ENCODE measurements around the gene MREG.
A peak's percentile ranks its signal among the peaks of the same experiment; 100 is the strongest.

The MREG gene

DNA sequence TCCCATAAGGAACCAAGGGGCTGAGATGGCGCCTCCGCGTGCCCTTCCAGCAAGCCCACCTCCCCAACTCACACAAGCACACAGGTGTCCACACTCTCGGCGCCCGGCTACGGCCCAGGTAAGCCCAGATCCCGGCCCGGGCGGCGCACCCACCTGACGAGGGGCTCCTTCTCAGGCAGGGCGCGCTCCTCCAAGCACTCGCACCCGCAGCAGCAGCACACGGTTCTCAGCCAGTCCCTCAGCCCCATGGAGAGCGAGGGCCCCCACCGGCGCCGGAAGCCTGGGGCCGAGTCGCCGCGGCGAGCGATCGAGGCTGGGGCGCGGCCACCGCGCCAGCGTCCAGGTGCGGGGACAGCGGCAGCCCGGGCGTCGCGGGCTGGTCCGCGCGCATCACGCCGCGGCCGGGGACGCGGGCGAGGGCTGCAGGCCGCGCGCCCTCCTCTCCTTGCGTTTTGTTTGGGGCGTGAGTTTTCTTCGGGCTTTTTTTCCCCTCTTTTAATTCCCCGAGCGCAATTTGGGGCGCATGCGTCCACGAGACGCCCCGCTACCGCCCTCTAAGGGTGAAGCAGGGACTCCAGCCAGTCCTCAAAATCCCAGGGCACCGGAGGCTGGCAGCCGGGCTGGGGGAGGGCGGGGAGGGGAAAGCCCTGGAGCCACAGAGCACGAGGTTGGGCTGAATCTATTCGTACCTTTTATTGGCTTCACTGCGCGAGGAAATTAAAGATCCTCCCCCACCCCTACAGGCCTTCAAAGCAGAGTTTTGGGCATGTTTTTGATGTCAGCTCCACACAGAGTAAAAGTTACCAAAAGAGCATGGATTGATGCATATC, at the start of gene MREG:
Gene MREG (minus strand): TSS at position 472 of the 830 bp plus-strand sequence. CDS start 224 bp downstream, at position 248.
- H3K36me3 Mint-ChIP-seq (ENCODE audit: low read depth): peaks cover 6% of the 10 kb centered on the region
- no peaks in the 10 kb centered on the region for H3K27me3 Mint-ChIP-seq (ENCODE audit: low read depth)
- H3K27ac Mint-ChIP-seq: peak within 1 kb of the TSS; percentile 67
- peak within 1 kb of the TSS; percentile 92 for H3K4me3 Mint-ChIP-seq
- H3K4me1 Mint-ChIP-seq (ENCODE audit: low read depth): peaks cover 48% of the 10 kb centered on the region
- peak; percentile 79 for DNase-seq (ENCODE audit: low spot score)
- no peaks in the 10 kb centered on the region for H3K9me3 Mint-ChIP-seq

DNA sequence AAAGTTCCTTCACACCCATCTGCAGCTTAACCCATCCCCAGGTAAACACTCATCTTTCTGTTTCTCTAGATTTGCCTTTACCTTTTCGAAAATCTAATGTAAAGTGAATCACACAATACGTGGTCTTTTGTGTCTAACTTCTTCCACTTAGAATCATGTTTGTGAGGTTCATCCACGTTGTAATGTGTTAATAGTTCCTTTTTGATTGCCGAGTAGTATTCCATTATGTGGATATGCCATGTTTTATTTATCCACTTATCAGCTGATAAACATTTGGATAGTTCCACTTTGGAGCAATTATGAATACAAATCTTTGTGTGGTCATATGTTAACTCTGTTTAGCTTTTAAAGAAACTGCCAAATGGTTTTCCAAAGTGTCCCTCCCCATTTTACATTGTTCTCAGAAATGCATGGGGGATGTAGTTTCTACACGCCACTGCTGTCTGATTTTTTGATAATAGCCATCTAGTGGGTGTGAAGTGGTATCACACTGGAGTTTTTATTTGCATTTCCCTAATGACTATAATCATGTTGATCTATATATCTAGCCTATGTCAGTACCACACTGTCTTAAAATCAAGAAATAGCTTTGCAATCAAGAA, 46.0 kb upstream of the MREG start:
- no peak for DNase-seq (ENCODE audit: low spot score)
- H3K4me3 Mint-ChIP-seq: peak overlapping the region; percentile 12
- no peaks in the 10 kb centered on the region for H3K27me3 Mint-ChIP-seq (ENCODE audit: low read depth)
- peak overlapping the region; percentile 41 for H3K27ac Mint-ChIP-seq
- peaks cover 37% of the 10 kb centered on the region for H3K36me3 Mint-ChIP-seq (ENCODE audit: low read depth)
- H3K9me3 Mint-ChIP-seq: no peaks in the 10 kb centered on the region
- peaks cover 34% of the 10 kb centered on the region for H3K4me1 Mint-ChIP-seq (ENCODE audit: low read depth)

GRCh38 chr2:216057688-216058193, 44.4 kb upstream of the MREG start:
- DNase-seq (ENCODE audit: low spot score): peak; percentile 40
- Mint-ChIP-seq H3K36me3 (ENCODE audit: low read depth) (peaks cover 37% of the 10 kb centered on the region), H3K4me3 (peak overlapping the region; percentile 81)

DNA sequence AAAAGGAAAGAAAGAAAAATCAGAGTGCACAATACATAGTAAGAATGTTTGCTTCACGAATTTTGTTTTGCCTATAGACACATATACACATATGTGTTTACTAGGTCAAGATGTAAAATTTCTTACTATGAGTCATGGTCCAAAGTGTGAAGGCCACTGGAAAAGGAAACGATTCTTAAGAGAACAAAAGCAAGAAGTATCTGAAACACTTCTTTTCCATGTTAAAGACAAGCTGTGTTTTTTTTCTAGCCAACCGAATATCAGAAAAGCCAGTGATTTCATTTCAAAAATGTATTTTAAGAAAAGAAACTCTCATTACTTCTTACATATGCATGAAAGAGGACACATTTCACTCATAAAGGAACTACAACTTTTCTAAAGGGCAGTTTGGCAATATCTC, 43.4 kb upstream of the MREG start:
- no peaks in the 10 kb centered on the region for H3K9me3 Mint-ChIP-seq
- H3K27ac Mint-ChIP-seq: peak overlapping the region; percentile 41
- H3K4me3 Mint-ChIP-seq: no peak overlapping the region
- no peak for DNase-seq (ENCODE audit: low spot score)
- no peaks in the 10 kb centered on the region for H3K27me3 Mint-ChIP-seq (ENCODE audit: low read depth)
- peaks cover 34% of the 10 kb centered on the region for H3K36me3 Mint-ChIP-seq (ENCODE audit: low read depth)
- peaks cover 34% of the 10 kb centered on the region for H3K4me1 Mint-ChIP-seq (ENCODE audit: low read depth)

More at GRCh38 chr2:216057688-216058193, 44.4 kb upstream of the MREG start:
- H3K9me3 Mint-ChIP-seq: no peaks in the 10 kb centered on the region
- H3K27me3 Mint-ChIP-seq (ENCODE audit: low read depth): no peaks in the 10 kb centered on the region
- peak overlapping the region; percentile 90 for H3K27ac Mint-ChIP-seq
- H3K4me1 Mint-ChIP-seq (ENCODE audit: low read depth): peaks cover 34% of the 10 kb centered on the region

GRCh38 chr2:216055680-216056079, 42.3 kb upstream of the MREG start:
- Mint-ChIP-seq H3K9me3 (no peaks in the 10 kb centered on the region), H3K4me3 (no peak overlapping the region), H3K27me3 (ENCODE audit: low read depth) (no peaks in the 10 kb centered on the region), H3K36me3 (ENCODE audit: low read depth) (peaks cover 32% of the 10 kb centered on the region), H3K4me1 (ENCODE audit: low read depth) (peaks cover 34% of the 10 kb centered on the region), H3K27ac (peak overlapping the region; percentile 31)
- no peak for DNase-seq (ENCODE audit: low spot score)

DNA sequence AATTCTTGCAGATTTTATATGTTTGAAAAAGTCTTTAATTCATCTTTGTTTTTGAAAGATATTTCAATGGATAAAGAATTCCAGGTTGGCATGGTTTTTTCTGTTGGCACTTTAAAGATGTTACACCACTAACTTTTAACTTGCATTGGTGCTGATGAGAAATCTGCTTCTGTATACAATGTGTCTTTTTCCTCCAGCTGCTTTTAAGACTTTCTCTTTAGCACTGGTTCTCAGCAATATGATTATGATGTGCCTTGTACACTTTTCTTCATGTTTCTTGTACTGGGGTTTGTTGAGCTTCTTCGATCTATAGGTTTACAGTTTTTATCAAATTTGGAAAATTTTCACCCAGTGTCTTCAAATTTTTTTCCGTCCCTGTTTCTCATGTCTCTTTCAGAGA, 39.1 kb upstream of the MREG start:
- no peak overlapping the region for H3K27ac Mint-ChIP-seq
- H3K36me3 Mint-ChIP-seq (ENCODE audit: low read depth): peaks cover 28% of the 10 kb centered on the region
- no peaks in the 10 kb centered on the region for H3K9me3 Mint-ChIP-seq
- DNase-seq (ENCODE audit: low spot score): no peak
- H3K4me1 Mint-ChIP-seq (ENCODE audit: low read depth): peaks cover 19% of the 10 kb centered on the region
- H3K27me3 Mint-ChIP-seq (ENCODE audit: low read depth): no peaks in the 10 kb centered on the region
- H3K4me3 Mint-ChIP-seq: no peak overlapping the region

DNA sequence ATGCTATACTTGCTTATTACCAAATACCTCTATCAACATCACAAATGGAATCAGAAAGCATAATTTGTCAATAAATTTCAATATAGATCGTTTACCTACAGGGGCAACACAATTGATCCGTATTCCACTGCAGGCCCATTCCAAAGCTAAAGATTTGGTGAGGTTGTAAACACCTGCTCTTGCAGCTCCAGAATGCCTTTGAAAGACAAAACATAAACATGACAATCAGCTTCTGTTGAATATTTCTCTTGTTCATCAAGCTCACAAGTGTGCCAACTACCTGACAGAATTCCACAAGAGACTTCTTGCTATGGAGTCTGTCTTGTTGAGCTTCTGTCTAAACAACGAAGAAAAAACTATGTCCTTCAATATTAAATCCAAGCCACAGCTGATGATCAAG, 38.0 kb upstream of the MREG start:
- Mint-ChIP-seq H3K4me3 (no peak overlapping the region), H3K27ac (no peak overlapping the region), H3K36me3 (ENCODE audit: low read depth) (peaks cover 28% of the 10 kb centered on the region), H3K4me1 (ENCODE audit: low read depth) (peaks cover 9% of the 10 kb centered on the region), H3K27me3 (ENCODE audit: low read depth) (no peaks in the 10 kb centered on the region), H3K9me3 (no peaks in the 10 kb centered on the region)
- DNase-seq (ENCODE audit: low spot score): no peak

DNA sequence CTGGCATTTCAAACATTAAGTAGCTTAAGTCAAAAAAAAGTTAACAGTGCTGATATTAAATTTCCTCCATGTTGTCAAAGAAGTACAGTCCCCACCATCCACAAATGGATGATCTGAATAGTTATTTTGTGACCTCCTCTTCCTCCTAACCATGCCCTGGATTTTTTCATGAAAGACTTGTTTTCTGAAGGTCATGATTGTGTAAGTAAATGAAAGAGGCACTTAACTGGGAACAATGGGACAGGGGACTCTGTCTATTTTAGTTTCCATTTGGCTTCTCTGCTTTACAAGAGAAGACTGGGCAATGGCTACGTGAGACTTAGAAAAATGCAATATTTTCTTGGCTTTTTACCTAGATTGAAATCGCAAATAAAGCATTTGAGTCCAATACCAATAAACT, 36.1 kb upstream of the MREG start:
- H3K27me3 Mint-ChIP-seq (ENCODE audit: low read depth): no peaks in the 10 kb centered on the region
- no peak overlapping the region for H3K27ac Mint-ChIP-seq
- H3K4me3 Mint-ChIP-seq: no peak overlapping the region
- no peaks in the 10 kb centered on the region for H3K9me3 Mint-ChIP-seq
- DNase-seq (ENCODE audit: low spot score): no peak
- peaks cover 19% of the 10 kb centered on the region for H3K36me3 Mint-ChIP-seq (ENCODE audit: low read depth)
- H3K4me1 Mint-ChIP-seq (ENCODE audit: low read depth): peaks cover 6% of the 10 kb centered on the region

- H3K4me3 Mint-ChIP-seq: no peak overlapping the region
- DNase-seq (ENCODE audit: low spot score): no peak
- no peak overlapping the region for H3K27ac Mint-ChIP-seq
- peaks cover 6% of the 10 kb centered on the region for H3K4me1 Mint-ChIP-seq (ENCODE audit: low read depth)
- H3K36me3 Mint-ChIP-seq (ENCODE audit: low read depth): peaks cover 32% of the 10 kb centered on the region
- no peaks in the 10 kb centered on the region for H3K27me3 Mint-ChIP-seq (ENCODE audit: low read depth)
- no peaks in the 10 kb centered on the region for H3K9me3 Mint-ChIP-seq
Measured at GRCh38 chr2:216047397-216047796, 34.0 kb upstream of the MREG start.

DNA sequence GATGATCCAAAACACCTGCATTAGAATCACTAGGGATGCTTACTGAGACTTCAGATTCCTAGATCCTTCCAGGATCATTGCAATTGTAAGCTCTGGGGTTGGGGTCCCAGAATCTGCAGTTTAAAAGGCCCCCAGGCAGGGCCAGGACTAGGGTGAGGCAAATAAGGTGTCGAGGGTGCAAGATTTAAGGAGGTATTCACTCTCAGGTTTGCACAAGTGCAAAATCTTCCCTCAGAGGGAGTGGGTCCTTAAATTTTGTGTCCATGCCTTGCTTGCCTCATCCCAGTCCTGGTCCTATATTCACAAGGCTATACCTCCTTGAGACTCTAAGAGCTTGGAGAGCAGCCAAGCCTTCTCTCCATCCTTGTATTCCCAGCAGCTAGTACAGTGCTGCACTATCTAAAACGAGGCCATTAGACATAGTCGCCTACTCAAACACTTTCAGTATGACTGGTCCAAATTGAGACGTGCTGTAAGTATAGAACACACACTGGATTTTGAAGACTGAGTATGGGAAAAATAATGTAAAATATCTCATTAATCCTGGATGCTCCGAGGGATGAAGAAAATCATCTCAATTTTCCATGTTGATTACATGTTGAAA, 31.6 kb upstream of the MREG start:
- DNase-seq (ENCODE audit: low spot score): no peak
- no peak overlapping the region for H3K4me3 Mint-ChIP-seq
- no peaks in the 10 kb centered on the region for H3K27me3 Mint-ChIP-seq (ENCODE audit: low read depth)
- no peak overlapping the region for H3K27ac Mint-ChIP-seq
- peaks cover 26% of the 10 kb centered on the region for H3K36me3 Mint-ChIP-seq (ENCODE audit: low read depth)
- H3K9me3 Mint-ChIP-seq: no peaks in the 10 kb centered on the region
- peaks cover 6% of the 10 kb centered on the region for H3K4me1 Mint-ChIP-seq (ENCODE audit: low read depth)

DNA sequence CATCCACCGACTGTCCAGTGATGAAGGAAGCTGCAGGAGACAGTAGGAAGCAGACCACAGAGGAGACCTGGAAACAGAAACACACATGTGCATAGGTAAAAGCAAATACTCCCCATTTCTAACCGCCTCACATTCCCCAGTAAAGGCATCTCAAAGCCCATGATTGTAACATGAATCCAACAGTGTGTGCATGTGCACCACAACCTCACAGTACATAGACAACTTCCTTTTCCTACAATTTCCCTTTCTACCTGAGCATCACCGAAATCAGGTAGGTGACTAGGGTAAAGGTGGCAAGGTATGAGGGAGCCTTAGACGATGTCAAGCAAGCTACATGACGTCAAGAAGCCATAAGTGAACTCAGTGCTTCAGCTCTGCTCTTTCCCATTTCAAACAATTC, 30.6 kb upstream of the MREG start:
- no peak overlapping the region for H3K27ac Mint-ChIP-seq
- DNase-seq (ENCODE audit: low spot score): no peak
- peaks cover 6% of the 10 kb centered on the region for H3K4me1 Mint-ChIP-seq (ENCODE audit: low read depth)
- no peaks in the 10 kb centered on the region for H3K27me3 Mint-ChIP-seq (ENCODE audit: low read depth)
- peaks cover 24% of the 10 kb centered on the region for H3K36me3 Mint-ChIP-seq (ENCODE audit: low read depth)
- no peaks in the 10 kb centered on the region for H3K9me3 Mint-ChIP-seq
- H3K4me3 Mint-ChIP-seq: no peak overlapping the region

DNA sequence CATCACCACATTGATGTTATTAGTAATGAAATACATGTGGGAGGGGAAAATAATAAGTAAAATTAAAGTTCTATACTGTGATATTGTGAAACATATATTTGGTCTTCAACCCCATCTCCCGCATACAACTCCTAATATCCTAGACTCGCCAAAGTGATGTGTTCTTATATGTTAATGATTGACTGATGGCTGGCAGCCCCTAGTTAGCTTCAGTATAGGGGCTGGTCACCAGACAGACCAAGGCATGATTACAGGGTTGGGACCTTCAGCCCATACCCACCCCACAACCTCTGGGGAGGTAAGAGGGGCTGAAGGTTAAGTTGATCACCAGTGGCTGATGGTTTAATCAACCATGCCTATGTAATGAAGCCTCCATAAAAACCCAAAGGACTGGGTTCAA, 28.1 kb upstream of the MREG start:
- no peaks in the 10 kb centered on the region for H3K27me3 Mint-ChIP-seq (ENCODE audit: low read depth)
- no peak for DNase-seq (ENCODE audit: low spot score)

GRCh38 chr2:216039918-216040317, 26.6 kb upstream of the MREG start:
- H3K4me1 Mint-ChIP-seq (ENCODE audit: low read depth): no peaks in the 10 kb centered on the region
- H3K9me3 Mint-ChIP-seq: no peaks in the 10 kb centered on the region
- H3K4me3 Mint-ChIP-seq: no peak overlapping the region
- no peak for DNase-seq (ENCODE audit: low spot score)
- peaks cover 21% of the 10 kb centered on the region for H3K36me3 Mint-ChIP-seq (ENCODE audit: low read depth)
- no peaks in the 10 kb centered on the region for H3K27me3 Mint-ChIP-seq (ENCODE audit: low read depth)
- H3K27ac Mint-ChIP-seq: no peak overlapping the region

More for the DNA sequence above, 28.1 kb upstream of the MREG start:
- H3K4me3 Mint-ChIP-seq: no peak overlapping the region
- peaks cover 25% of the 10 kb centered on the region for H3K36me3 Mint-ChIP-seq (ENCODE audit: low read depth)
- H3K27ac Mint-ChIP-seq: no peak overlapping the region
- H3K9me3 Mint-ChIP-seq: no peaks in the 10 kb centered on the region
- H3K4me1 Mint-ChIP-seq (ENCODE audit: low read depth): peaks cover 6% of the 10 kb centered on the region

DNA sequence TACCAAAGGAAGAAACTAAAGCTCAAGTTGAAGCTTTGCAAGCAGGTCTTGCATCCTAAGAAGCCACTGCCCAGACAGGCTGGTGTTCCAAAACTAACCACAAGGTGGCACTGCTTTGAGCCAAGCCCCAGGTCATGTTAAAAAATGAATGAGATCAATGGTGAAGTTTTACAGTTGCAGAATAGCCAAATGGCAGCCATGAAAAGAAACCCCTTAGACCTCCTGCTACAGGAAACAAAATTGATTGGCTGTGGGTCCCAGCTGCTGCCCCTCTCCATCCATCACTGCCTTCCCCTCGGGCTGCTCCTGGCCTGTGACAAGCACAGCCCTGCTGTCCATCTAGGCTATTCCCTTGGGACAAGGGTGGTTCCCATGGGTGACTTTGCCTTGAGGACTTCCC, 20.7 kb upstream of the MREG start:
- Mint-ChIP-seq H3K27me3 (ENCODE audit: low read depth) (no peaks in the 10 kb centered on the region), H3K36me3 (ENCODE audit: low read depth) (peaks cover 24% of the 10 kb centered on the region), H3K4me3 (no peak overlapping the region), H3K4me1 (ENCODE audit: low read depth) (peaks cover 27% of the 10 kb centered on the region), H3K27ac (peak overlapping the region; percentile 32), H3K9me3 (no peaks in the 10 kb centered on the region)
- DNase-seq (ENCODE audit: low spot score): peak; percentile 63

All from T-helper 2 cell treated with Interferon-gamma antibody and Interleukin-4, amounts not matched to agents 5 μg/mL and 100 μg/mL, for 36 hours (primary cell).